OCI-LY1 (cell line): Measurements from ENCODE around the gene NSD2.

Experiments
- H2AFZ ChIP-seq: fragments of 200-600 bp; sonication (generic), shearing (Covaris generic); 2 replicates; pipeline ENCODE4 v1.6.0; 2014; ENCODE audit warnings: antibody characterized with exemption, mild to moderate bottlenecking, low read length
- H3F3A ChIP-seq: fragments of 200-600 bp; sonication (generic), shearing (Covaris generic); 2 replicates; pipeline ENCODE4 v1.6.0; 2014; ENCODE audit warnings: mild to moderate bottlenecking, antibody characterized with exemption, low read length, moderate library complexity; ENCODE audit not compliant: insufficient read depth
- H3K27ac ChIP-seq: fragments of 200-600 bp; sonication (generic); 2 replicates; pipeline ENCODE4 v1.5.1; 2014; ENCODE audit warnings: low read length, mixed run types, mild to moderate bottlenecking, low read depth; ENCODE audit not compliant: poor library complexity, severe bottlenecking
- H3K27me3 ChIP-seq: fragments of 200-600 bp; sonication (generic); 2 replicates; pipeline ENCODE4 v1.6.0; 2014; ENCODE audit warnings: antibody characterized with exemption, mild to moderate bottlenecking, low read length, moderate library complexity; ENCODE audit not compliant: insufficient read depth
- H3K36me3 ChIP-seq: fragments of 200-600 bp; sonication (generic); 2 replicates; pipeline ENCODE4 v1.6.1; 2014; ENCODE audit warnings: mild to moderate bottlenecking, antibody characterized with exemption, low read length, moderate library complexity, mixed read lengths; ENCODE audit not compliant: insufficient read depth
- H3K4me1 ChIP-seq: fragments of 200-600 bp; sonication (generic); 2 replicates; pipeline ENCODE4 v1.5.1; 2014; ENCODE audit warnings: mild to moderate bottlenecking, low read length, moderate library complexity; ENCODE audit not compliant: insufficient read depth, severe bottlenecking
- H3K4me2 ChIP-seq: fragments of 200-600 bp; sonication (generic), shearing (Covaris generic); 2 replicates; pipeline ENCODE4 v1.6.1; 2014; ENCODE audit warnings: low read length
- H3K4me3 ChIP-seq: fragments of 200-600 bp; sonication (generic); 2 replicates; pipeline ENCODE4 v1.5.1; 2014; ENCODE audit warnings: low read length, low read depth, mild to moderate bottlenecking, mixed read lengths; ENCODE audit not compliant: poor library complexity, severe bottlenecking
- H3K79me2 ChIP-seq: fragments of 200-600 bp; shearing (Covaris generic); 2 replicates; pipeline ENCODE4 v1.6.1; 2016; ENCODE audit warnings: mixed run types, low read length, mixed read lengths; ENCODE audit not compliant: insufficient read depth
- H3K9ac ChIP-seq: fragments of 200-600 bp; sonication (generic), shearing (Covaris generic); 2 replicates; pipeline ENCODE4 v1.6.1; 2014; ENCODE audit warnings: mild to moderate bottlenecking, low read length, mixed read lengths
- H3K9me2 ChIP-seq: fragments of 200-600 bp; sonication (generic), shearing (Covaris generic); 2 replicates; pipeline ENCODE4 v1.6.1; 2014; ENCODE audit warnings: low read depth, mild to moderate bottlenecking, low read length, mixed read lengths
- H3K9me3 ChIP-seq: fragments of 200-600 bp; shearing (Covaris generic); 2 replicates; pipeline ENCODE4 v1.6.1; 2014; ENCODE audit warnings: low read length, mixed read lengths
- H4K20me1 ChIP-seq: fragments of 200-600 bp; sonication (generic), shearing (Covaris generic); 2 replicates; pipeline ENCODE4 v1.6.0; 2016; ENCODE audit warnings: mild to moderate bottlenecking, low read length; ENCODE audit not compliant: insufficient read depth
- EZH2 ChIP-seq: fragments of 200-600 bp; sonication (generic), shearing (Covaris generic); IDR thresholded peaks from 2 replicates; pipeline ENCODE4 v1.8.0; 2017; ENCODE audit warnings: borderline replicate concordance, mixed run types, mild to moderate bottlenecking, antibody characterized with exemption, low read length, moderate library complexity, mixed read lengths
- TF ChIP-seq, protein P1 (sequence below): fragments of 200-600 bp; sonication (generic), shearing (Covaris generic); IDR thresholded peaks from 2 replicates; pipeline ENCODE4 v1.5.1; 2017; ENCODE audit warnings: mild to moderate bottlenecking, antibody characterized with exemption, low read length, moderate library complexity, mixed read lengths

The NSD2 gene

DNA sequence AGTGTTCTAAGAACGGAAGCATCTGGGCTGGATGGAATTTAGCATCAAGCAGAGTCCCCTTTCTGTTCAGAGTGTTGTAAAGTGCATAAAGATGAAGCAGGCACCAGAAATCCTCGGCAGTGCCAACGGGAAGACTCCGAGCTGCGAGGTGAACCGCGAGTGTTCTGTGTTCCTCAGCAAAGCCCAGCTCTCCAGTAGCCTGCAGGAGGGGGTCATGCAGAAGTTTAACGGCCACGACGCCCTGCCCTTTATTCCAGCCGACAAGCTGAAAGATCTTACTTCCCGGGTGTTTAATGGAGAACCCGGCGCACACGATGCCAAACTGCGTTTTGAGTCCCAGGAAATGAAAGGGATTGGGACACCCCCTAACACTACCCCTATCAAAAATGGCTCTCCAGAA, 29.4 kb downstream of the NSD2 start:
- Histone ChIP-seq H3K9ac (no peak overlapping the region), H3K4me3 (no peak overlapping the region), H3F3A (peaks cover 4% of the 10 kb centered on the region), H3K4me2 (no peak overlapping the region), H3K9me2 (no peaks in the 10 kb centered on the region), H3K27me3 (no peaks in the 10 kb centered on the region), H3K36me3 (peaks cover 53% of the 10 kb centered on the region), H4K20me1 (no peaks in the 10 kb centered on the region), H3K27ac (no peak overlapping the region), H3K79me2 (peaks cover 34% of the 10 kb centered on the region), H2AFZ (no peak overlapping the region), H3K9me3 (no peaks in the 10 kb centered on the region), H3K4me1 (peaks cover 24% of the 10 kb centered on the region)
- TF ChIP-seq, protein P1, sequence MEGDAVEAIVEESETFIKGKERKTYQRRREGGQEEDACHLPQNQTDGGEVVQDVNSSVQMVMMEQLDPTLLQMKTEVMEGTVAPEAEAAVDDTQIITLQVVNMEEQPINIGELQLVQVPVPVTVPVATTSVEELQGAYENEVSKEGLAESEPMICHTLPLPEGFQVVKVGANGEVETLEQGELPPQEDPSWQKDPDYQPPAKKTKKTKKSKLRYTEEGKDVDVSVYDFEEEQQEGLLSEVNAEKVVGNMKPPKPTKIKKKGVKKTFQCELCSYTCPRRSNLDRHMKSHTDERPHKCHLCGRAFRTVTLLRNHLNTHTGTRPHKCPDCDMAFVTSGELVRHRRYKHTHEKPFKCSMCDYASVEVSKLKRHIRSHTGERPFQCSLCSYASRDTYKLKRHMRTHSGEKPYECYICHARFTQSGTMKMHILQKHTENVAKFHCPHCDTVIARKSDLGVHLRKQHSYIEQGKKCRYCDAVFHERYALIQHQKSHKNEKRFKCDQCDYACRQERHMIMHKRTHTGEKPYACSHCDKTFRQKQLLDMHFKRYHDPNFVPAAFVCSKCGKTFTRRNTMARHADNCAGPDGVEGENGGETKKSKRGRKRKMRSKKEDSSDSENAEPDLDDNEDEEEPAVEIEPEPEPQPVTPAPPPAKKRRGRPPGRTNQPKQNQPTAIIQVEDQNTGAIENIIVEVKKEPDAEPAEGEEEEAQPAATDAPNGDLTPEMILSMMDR, result no peak
- no peak for TF ChIP-seq EZH2

DNA sequence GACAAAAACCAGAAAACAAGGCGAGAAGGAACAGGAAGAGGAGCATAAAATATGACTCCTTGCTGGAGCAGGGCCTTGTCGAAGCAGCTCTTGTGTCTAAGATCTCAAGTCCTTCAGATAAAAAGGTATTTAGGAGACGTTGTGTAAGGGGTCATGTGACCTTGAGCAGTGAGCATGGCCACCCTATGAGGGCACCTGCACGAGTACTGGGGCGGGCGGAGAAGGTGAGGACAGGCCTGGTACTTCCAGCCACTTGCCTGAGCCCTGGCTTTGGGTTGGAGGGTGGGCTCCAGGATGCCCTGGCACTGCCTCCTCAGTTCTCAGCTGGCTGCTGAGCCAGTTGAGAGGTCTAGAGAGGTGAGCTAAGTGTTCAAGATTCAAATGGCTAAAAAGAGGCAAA, 29.9 kb downstream of the NSD2 start:
- no peak for TF ChIP-seq EZH2
- TF ChIP-seq, protein P1, result no peak
- H3K27me3 ChIP-seq, result no peaks in the 10 kb centered on the region
- H3K4me3 ChIP-seq, result no peak overlapping the region
- peaks cover 29% of the 10 kb centered on the region for H3K79me2 ChIP-seq
- H3K9ac ChIP-seq, result no peak overlapping the region
- H3K27ac ChIP-seq, result no peak overlapping the region
- H3K9me2 ChIP-seq, result no peaks in the 10 kb centered on the region
- H3F3A ChIP-seq, result peaks cover 4% of the 10 kb centered on the region
- no peak overlapping the region for H2AFZ ChIP-seq
- H3K4me2 ChIP-seq, result no peak overlapping the region
- H4K20me1 ChIP-seq, result no peaks in the 10 kb centered on the region
- peaks cover 20% of the 10 kb centered on the region for H3K4me1 ChIP-seq
- H3K36me3 ChIP-seq, result peaks cover 58% of the 10 kb centered on the region
- no peaks in the 10 kb centered on the region for H3K9me3 ChIP-seq

DNA sequence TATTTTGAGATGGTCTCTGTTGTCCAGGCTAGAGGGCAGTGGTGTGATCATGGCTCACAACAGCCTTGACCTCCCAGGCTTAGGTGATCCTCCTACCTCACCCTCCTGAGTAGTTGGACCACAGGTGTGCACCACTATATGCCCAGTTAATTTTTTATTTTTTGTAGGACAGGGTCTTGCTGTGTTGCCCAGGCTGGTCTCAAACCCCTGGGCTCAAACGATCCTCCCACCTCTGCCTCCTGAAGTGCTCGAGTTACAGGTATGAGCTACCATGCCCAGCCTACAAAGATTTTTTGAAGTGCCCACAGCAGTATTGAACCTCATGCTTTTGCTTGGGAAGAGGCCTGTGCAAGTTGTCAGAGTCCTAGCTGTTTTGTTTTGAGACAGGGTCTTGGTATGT, 31.1 kb downstream of the NSD2 start:
- peaks cover 4% of the 10 kb centered on the region for H3F3A ChIP-seq
- no peak overlapping the region for H3K4me2 ChIP-seq
- H3K9me3 ChIP-seq, result no peaks in the 10 kb centered on the region
- H3K9ac ChIP-seq, result no peak overlapping the region
- TF ChIP-seq, protein P1, result no peak
- no peak for TF ChIP-seq EZH2
- H3K27me3 ChIP-seq, result no peaks in the 10 kb centered on the region
- no peak overlapping the region for H3K4me3 ChIP-seq
- H3K9me2 ChIP-seq, result no peaks in the 10 kb centered on the region
- H2AFZ ChIP-seq, result no peak overlapping the region
- no peak overlapping the region for H3K27ac ChIP-seq
- H4K20me1 ChIP-seq, result no peaks in the 10 kb centered on the region
- peaks cover 64% of the 10 kb centered on the region for H3K36me3 ChIP-seq
- H3K4me1 ChIP-seq, result peaks cover 20% of the 10 kb centered on the region
- H3K79me2 ChIP-seq, result peaks cover 26% of the 10 kb centered on the region
